Thymus (tissue), 11 donors: ENCODE measurements around the gene KRTAP2-4. TPM values are rescaled to one million over a fixed set of nuclear protein-coding genes. Genes with fewer than 3 reads are reported as not detected.
"Not testable (repeated sequence)": the region's sequence is repeated elsewhere in the genome, so short reads cannot be mapped to it uniquely, and the experiment has no call there.

ENCODE experiments used
- DNase-seq, 9 donors: peaks; one replicate each; pipeline ENCODE4 v3.0.0-alpha.2; 2013; ENCODE audit warnings: low spot score in 9 of 9, low read depth in 6 of 9, missing footprints in 1 of 9
- H3K27ac ChIP-seq, 2 donors: one replicate each; pipeline ENCODE4 v1.5.1; 2013; ENCODE audit warnings: control low read depth in 1 of 2, low read depth in 1 of 2, low read length in 1 of 2, mild to moderate bottlenecking in 1 of 2, moderate library complexity in 1 of 2
- H3K27me3 ChIP-seq, 2 donors: one replicate each; pipeline ENCODE4 v1.5.1; 2013; ENCODE audit warnings: low read length in 1 of 2; ENCODE audit not compliant: control insufficient read depth in 2 of 2, insufficient read depth in 1 of 2
- H3K36me3 ChIP-seq, 2 donors: one replicate each; pipeline ENCODE4 v1.5.1; 2013; ENCODE audit warnings: low read length in 1 of 2, mild to moderate bottlenecking in 1 of 2, moderate library complexity in 1 of 2; ENCODE audit not compliant: control insufficient read depth in 2 of 2, insufficient read depth in 2 of 2
- H3K4me1 ChIP-seq, 2 donors: one replicate each; pipeline ENCODE4 v1.5.1; 2013; ENCODE audit warnings: low read length in 2 of 2; ENCODE audit not compliant: control insufficient read depth in 2 of 2, insufficient read depth in 2 of 2
- H3K4me3 ChIP-seq, 2 donors: one replicate each; pipeline ENCODE4 v1.5.1; 2013; ENCODE audit warnings: low read length in 2 of 2, control low read depth in 1 of 2, mild to moderate bottlenecking in 1 of 2
- H3K9me3 ChIP-seq, 2 donors: one replicate each; pipeline ENCODE4 v1.5.1; 2013; ENCODE audit warnings: low read length in 1 of 2, mild to moderate bottlenecking in 1 of 2; ENCODE audit not compliant: control insufficient read depth in 2 of 2, insufficient read depth in 1 of 2
- WGBS: extraction: QIAGEN DNeasy Blood & Tissue Kit; methylation state at CpG from one replicate; pipeline ENCODE4 v1.1.7; 2013; 5-methylcytosine and 5-hydroxymethylcytosine counted together
- polyA plus RNA-seq: library from polyadenylated mRNA; stranded (reverse); fragments of 200-250 nt; gene quantifications from one replicate; pipeline ENCODE4 v1.2.3, GENCODE V29; 2013
- total RNA-seq: library from RNA; stranded (reverse); fragments of 120-200 nt; gene quantifications from one replicate; pipeline ENCODE4 v1.2.4, GENCODE V29; 2013
- donor health status: healthy.

The KRTAP2-4 gene
- total and polyA plus RNA-seq, 2 donors: not detected

GRCh38 chr17:41099682-41100480 lies 34.2 kb upstream of the KRTAP2-4 start:
- not testable (repeated sequence) for H3K27me3 ChIP-seq, H3K27ac ChIP-seq, H3K4me1 ChIP-seq, H3K9me3 ChIP-seq, DNase-seq, H3K4me3 ChIP-seq, H3K36me3 ChIP-seq
- 24% methylated on average over 7 of the region's 7 CpGs for WGBS

- no peak for DNase-seq
- 95% methylated on average over 6 of the region's 6 CpGs for WGBS
- no peaks in the 10 kb centered on the region for H3K36me3 ChIP-seq
- no peaks in the 10 kb centered on the region for H3K27me3 ChIP-seq
- H3K9me3 ChIP-seq: no peaks in the 10 kb centered on the region
- H3K4me1 ChIP-seq: no peaks in the 10 kb centered on the region
- H3K27ac ChIP-seq: no peak overlapping the region
- H3K4me3 ChIP-seq: no peak overlapping the region
Measured at GRCh38 chr17:41098481-41098880, 32.8 kb upstream of the KRTAP2-4 start.

- WGBS: 92% methylated on average over 4 of the region's 4 CpGs
- Histone ChIP-seq H3K4me1 (no peaks in the 10 kb centered on the region), H3K9me3 (no peaks in the 10 kb centered on the region), H3K4me3 (no peak within 1 kb of the TSS), H3K27ac (no peak within 1 kb of the TSS), H3K36me3 (no peaks in the 10 kb centered on the region), H3K27me3 (no peaks in the 10 kb centered on the region)
- no peak for DNase-seq
Measured at GRCh38 chr17:41098042-41098441, 32.4 kb upstream of the KRTAP2-4 start, which contains the start of gene KRTAP4-8. Gene KRTAP4-8 (minus strand): TSS chr17:41098142. CDS start chr17:41098084, 58 bp downstream.

- WGBS: 99% methylated on average over 7 of the region's 7 CpGs
- H3K9me3 ChIP-seq: no peaks in the 10 kb centered on the region
Measured at GRCh38 chr17:41096055-41096454, 30.4 kb upstream of the KRTAP2-4 start.

GRCh38 chr17:41088760-41089352 lies 23.2 kb upstream of the KRTAP2-4 start:
- WGBS: 68% methylated on average over 4 of the region's 4 CpGs
- H3K9me3 ChIP-seq: not testable (repeated sequence)

More at GRCh38 chr17:41096055-41096454, 30.4 kb upstream of the KRTAP2-4 start:
- no peak overlapping the region for H3K27ac ChIP-seq
- DNase-seq: no peak
- no peaks in the 10 kb centered on the region for H3K4me1 ChIP-seq
- H3K27me3 ChIP-seq: no peaks in the 10 kb centered on the region
- H3K4me3 ChIP-seq: no peak overlapping the region
- no peaks in the 10 kb centered on the region for H3K36me3 ChIP-seq

GRCh38 chr17:41084100-41084856 lies 18.6 kb upstream of the KRTAP2-4 start, which contains the start of gene KRTAP4-7:
Gene KRTAP4-7 (plus strand): TSS chr17:41084150. CDS start chr17:41084207, 57 bp downstream.
- not testable (repeated sequence) for H3K4me1 ChIP-seq, H3K27ac ChIP-seq, H3K27me3 ChIP-seq, H3K9me3 ChIP-seq, H3K4me3 ChIP-seq, H3K36me3 ChIP-seq, DNase-seq
- WGBS: 94% methylated on average over 14 of the region's 14 CpGs

More at GRCh38 chr17:41088760-41089352, 23.2 kb upstream of the KRTAP2-4 start:
- H3K4me3 ChIP-seq, H3K27ac ChIP-seq, H3K36me3 ChIP-seq, DNase-seq, H3K27me3 ChIP-seq, H3K4me1 ChIP-seq: not testable (repeated sequence)

- not testable (repeated sequence) for H3K27me3 ChIP-seq, DNase-seq, H3K4me3 ChIP-seq, H3K36me3 ChIP-seq, H3K27ac ChIP-seq, H3K4me1 ChIP-seq, H3K9me3 ChIP-seq
- WGBS: 95% methylated on average over 2 of the region's 2 CpGs
Measured at GRCh38 chr17:41083427-41083826, 17.7 kb upstream of the KRTAP2-4 start.

GRCh38 chr17:41082626-41083025 lies 16.9 kb upstream of the KRTAP2-4 start:
- Histone ChIP-seq H3K27ac (no peak overlapping the region), H3K27me3 (no peaks in the 10 kb centered on the region), H3K4me3 (no peak overlapping the region), H3K36me3 (no peaks in the 10 kb centered on the region), H3K9me3 (no peaks in the 10 kb centered on the region), H3K4me1 (no peaks in the 10 kb centered on the region)
- no peak for DNase-seq
- WGBS: 80% methylated on average over 4 of the region's 4 CpGs

GRCh38 chr17:41076788-41077187 lies 11.1 kb upstream of the KRTAP2-4 start:
- no peaks in the 10 kb centered on the region for H3K27me3 ChIP-seq
- no peak for DNase-seq
- H3K4me1 ChIP-seq: no peaks in the 10 kb centered on the region

More at GRCh38 chr17:41076788-41077187, 11.1 kb upstream of the KRTAP2-4 start:
- Histone ChIP-seq H3K9me3 (no peaks in the 10 kb centered on the region), H3K27ac (no peak overlapping the region), H3K36me3 (no peaks in the 10 kb centered on the region), H3K4me3 (no peak overlapping the region)
